Mononuclear cell (primary cell): ENCODE measurements around the gene KCNA1. TPM values are rescaled to one million over a fixed set of nuclear protein-coding genes. Genes with fewer than 3 reads are reported as not detected.
"Not testable (repeated sequence)": the region's sequence is repeated elsewhere in the genome, so short reads cannot be mapped to it uniquely, and the experiment has no call there.

Source experiments
- H3K27me3 ChIP-seq: 2 replicates; pipeline ENCODE4 v1.6.0; 2011; ENCODE audit warnings: low read length, control low read depth; ENCODE audit not compliant: insufficient read depth
- H3K4me1 ChIP-seq: 2 replicates; pipeline ENCODE4 v1.5.1; 2011; ENCODE audit warnings: mild to moderate bottlenecking, low read length, control low read depth; ENCODE audit not compliant: insufficient read depth
- H3K4me3 ChIP-seq: 2 replicates; pipeline ENCODE4 v1.5.1; 2011; ENCODE audit warnings: mild to moderate bottlenecking, low read length, moderate library complexity
- H3K9me3 ChIP-seq: 2 replicates; pipeline ENCODE4 v1.5.1; 2011; ENCODE audit warnings: low read depth, mild to moderate bottlenecking, control low read depth, low read length
- total RNA-seq: library from RNA; depleted of rRNA; stranded (reverse); fragments of >200 nt; gene quantifications from one replicate; pipeline ENCODE4 v1.2.3, GENCODE V29; 2012

The KCNA1 gene
- under 0.01 TPM for total RNA-seq

- peaks cover 14% of the 10 kb centered on the region for H3K4me1 ChIP-seq
- H3K27me3 ChIP-seq = peaks cover 81% of the 10 kb centered on the region
- H3K9me3 ChIP-seq = no peaks in the 10 kb centered on the region
- H3K4me3 ChIP-seq = peak within 1 kb of the TSS; percentile 6
Measured at GRCh38 chr12:4909734-4910501, at the start of gene KCNA1. Gene KCNA1, plus strand, starts transcription at chr12:4909905. Its CDS starts 1,474 bp downstream, at chr12:4911379.

- Histone ChIP-seq H3K27me3 (peaks cover 9% of the 10 kb centered on the region), H3K4me1 (peaks cover 8% of the 10 kb centered on the region), H3K4me3 (no peak overlapping the region)
Measured at GRCh38 chr12:4860741-4861140, 49.0 kb upstream of the KCNA1 start.

GRCh38 chr12:4862809-4863208 lies 46.9 kb upstream of the KCNA1 start:
- H3K4me3 ChIP-seq = no peak overlapping the region
- no peaks in the 10 kb centered on the region for H3K9me3 ChIP-seq
- peaks cover 5% of the 10 kb centered on the region for H3K4me1 ChIP-seq
- H3K27me3 ChIP-seq = peaks cover 12% of the 10 kb centered on the region

More at GRCh38 chr12:4860741-4861140, 49.0 kb upstream of the KCNA1 start:
- H3K9me3 ChIP-seq = no peaks in the 10 kb centered on the region

- Histone ChIP-seq H3K4me1 (no peaks in the 10 kb centered on the region), H3K27me3 (peaks cover 4% of the 10 kb centered on the region), H3K9me3 (no peaks in the 10 kb centered on the region), H3K4me3 (no peak overlapping the region)
Measured at GRCh38 chr12:4864575-4864974, 45.1 kb upstream of the KCNA1 start.

- no peak overlapping the region for H3K4me3 ChIP-seq
- no peaks in the 10 kb centered on the region for H3K9me3 ChIP-seq
- peaks cover 5% of the 10 kb centered on the region for H3K27me3 ChIP-seq
- no peaks in the 10 kb centered on the region for H3K4me1 ChIP-seq
Measured at GRCh38 chr12:4865246-4865645, 44.5 kb upstream of the KCNA1 start.

GRCh38 chr12:4866299-4866698 lies 43.4 kb upstream of the KCNA1 start:
- Histone ChIP-seq H3K4me3 (no peak overlapping the region), H3K4me1 (no peaks in the 10 kb centered on the region), H3K9me3 (no peaks in the 10 kb centered on the region), H3K27me3 (peaks cover 7% of the 10 kb centered on the region)

- H3K9me3 ChIP-seq = no peaks in the 10 kb centered on the region
- no peak overlapping the region for H3K4me3 ChIP-seq
- H3K4me1 ChIP-seq = no peaks in the 10 kb centered on the region
- peaks cover 7% of the 10 kb centered on the region for H3K27me3 ChIP-seq
Measured at GRCh38 chr12:4867384-4867783, 42.3 kb upstream of the KCNA1 start.

- Histone ChIP-seq H3K27me3 (peaks cover 7% of the 10 kb centered on the region), H3K4me3 (no peak overlapping the region), H3K9me3 (no peaks in the 10 kb centered on the region), H3K4me1 (no peaks in the 10 kb centered on the region)
Measured at GRCh38 chr12:4870423-4870822, 39.3 kb upstream of the KCNA1 start.

GRCh38 chr12:4871514-4871913 lies 38.2 kb upstream of the KCNA1 start:
- Histone ChIP-seq H3K4me1 (no peaks in the 10 kb centered on the region), H3K27me3 (peaks cover 7% of the 10 kb centered on the region), H3K4me3 (no peak overlapping the region), H3K9me3 (no peaks in the 10 kb centered on the region)

- Histone ChIP-seq H3K4me3 (no peak overlapping the region), H3K27me3 (peaks cover 5% of the 10 kb centered on the region), H3K9me3 (no peaks in the 10 kb centered on the region)
Measured at GRCh38 chr12:4873947-4874346, 35.8 kb upstream of the KCNA1 start.

GRCh38 chr12:4874671-4875070 lies 35.0 kb upstream of the KCNA1 start:
- Histone ChIP-seq H3K4me3 (no peak overlapping the region), H3K4me1 (no peaks in the 10 kb centered on the region), H3K9me3 (no peaks in the 10 kb centered on the region), H3K27me3 (peaks cover 2% of the 10 kb centered on the region)

More at GRCh38 chr12:4873947-4874346, 35.8 kb upstream of the KCNA1 start:
- no peaks in the 10 kb centered on the region for H3K4me1 ChIP-seq

GRCh38 chr12:4879481-4879880 lies 30.2 kb upstream of the KCNA1 start:
- not testable (repeated sequence) for H3K27me3 ChIP-seq, H3K4me1 ChIP-seq, H3K9me3 ChIP-seq, H3K4me3 ChIP-seq

- Histone ChIP-seq H3K9me3 (no peaks in the 10 kb centered on the region), H3K27me3 (peaks cover 13% of the 10 kb centered on the region), H3K4me3 (no peak overlapping the region), H3K4me1 (no peaks in the 10 kb centered on the region)
Measured at GRCh38 chr12:4881266-4882064, 28.2 kb upstream of the KCNA1 start.

GRCh38 chr12:4891866-4892265 lies 17.8 kb upstream of the KCNA1 start:
- H3K4me1 ChIP-seq = no peaks in the 10 kb centered on the region
- H3K27me3 ChIP-seq = peaks cover 26% of the 10 kb centered on the region
- H3K4me3 ChIP-seq = no peak overlapping the region
- H3K9me3 ChIP-seq = no peaks in the 10 kb centered on the region

- Histone ChIP-seq H3K9me3 (no peaks in the 10 kb centered on the region), H3K4me3 (no peak overlapping the region), H3K27me3 (peaks cover 23% of the 10 kb centered on the region), H3K4me1 (no peaks in the 10 kb centered on the region)
Measured at GRCh38 chr12:4892418-4892817, 17.3 kb upstream of the KCNA1 start.
